ENCODE results near the gene CEACAM19.
"Not testable (repeated sequence)": the region's sequence is repeated elsewhere in the genome, so short reads cannot be mapped to it uniquely, and the experiment has no call there.

Gene CEACAM19

DNA sequence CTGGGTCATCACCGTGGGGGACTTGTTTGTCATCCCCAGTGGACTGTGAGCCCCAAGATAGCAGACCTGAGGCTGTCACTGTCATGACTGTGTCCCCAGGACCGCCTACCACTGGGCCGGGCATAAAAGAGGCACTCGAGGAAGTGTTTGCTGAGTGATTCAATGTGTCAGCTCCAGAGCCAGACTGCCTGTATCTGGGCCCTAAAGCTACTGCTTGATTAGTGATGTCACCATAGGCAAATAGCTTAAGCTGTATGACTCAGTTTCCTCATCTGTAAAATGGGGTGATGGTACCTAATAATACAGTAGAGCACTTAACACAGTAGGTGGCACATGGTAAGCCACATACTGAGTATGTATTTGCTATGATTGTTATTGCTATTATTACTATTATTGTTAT lies 11.2 kb upstream of the CEACAM19 start:
- H3K4me1 Mint-ChIP-seq: peaks cover 13% of the 10 kb centered on the region
- H3K36me3 Mint-ChIP-seq: no peaks in the 10 kb centered on the region
- no peak overlapping the region for H3K4me3 Mint-ChIP-seq
- H3K9me3 Mint-ChIP-seq: no peaks in the 10 kb centered on the region
- H3K27ac Mint-ChIP-seq: no peak overlapping the region
- DNase-seq (ENCODE audit: low spot score in 2 of 2) (no peak), ATAC-seq (no peak)

DNA sequence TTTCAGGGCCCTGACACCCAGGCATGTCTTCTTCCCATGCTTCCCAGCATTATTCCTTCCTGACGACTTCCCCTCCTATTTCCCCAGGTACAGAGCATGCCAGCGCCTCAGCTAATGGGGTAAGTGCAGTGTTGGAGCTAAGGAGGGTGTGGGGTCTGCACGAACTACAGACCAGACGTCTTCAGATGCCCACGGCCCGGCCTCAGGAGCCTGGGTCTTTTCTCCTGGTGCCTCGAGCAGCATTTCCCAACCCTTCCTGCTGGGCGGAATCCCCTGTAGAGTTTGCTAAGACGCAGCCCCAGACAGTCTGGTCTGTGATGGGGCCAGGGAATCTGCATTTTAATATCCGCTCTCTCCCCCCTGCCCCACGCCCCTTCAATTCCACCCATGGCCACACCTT lies 10.1 kb upstream of the CEACAM19 start:
- DNase-seq (ENCODE audit: low spot score in 2 of 2): no peak
- Mint-ChIP-seq H3K4me3 (no peak overlapping the region), H3K4me1 (peaks cover 13% of the 10 kb centered on the region), H3K27ac (no peak overlapping the region), H3K36me3 (no peaks in the 10 kb centered on the region), H3K9me3 (no peaks in the 10 kb centered on the region)
- no peak for ATAC-seq

DNA sequence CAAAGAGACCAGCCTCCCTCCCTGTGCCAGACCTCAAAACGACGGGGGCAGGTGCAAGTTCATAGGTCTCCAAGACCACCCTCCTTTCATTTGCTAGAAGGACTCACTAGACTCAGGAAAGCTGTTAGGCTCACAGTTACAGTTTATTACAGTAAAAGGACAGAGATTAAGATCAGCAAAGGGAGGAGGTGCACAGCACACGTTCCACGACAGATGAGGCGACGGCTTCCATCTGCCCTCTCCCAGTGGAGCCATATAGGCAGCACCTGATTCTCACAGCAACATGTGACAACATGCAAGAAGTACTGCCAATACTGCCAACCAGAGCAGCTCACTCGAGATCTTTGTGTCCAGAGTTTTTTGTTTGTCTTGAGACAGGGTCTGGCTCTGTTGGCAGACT lies 9.4 kb upstream of the CEACAM19 start:
- Mint-ChIP-seq H3K27ac (no peak overlapping the region), H3K36me3 (no peaks in the 10 kb centered on the region), H3K9me3 (no peaks in the 10 kb centered on the region), H3K4me3 (no peak overlapping the region), H3K4me1 (peaks cover 11% of the 10 kb centered on the region)
- ATAC-seq (no peak), DNase-seq (ENCODE audit: low spot score in 2 of 2) (no peak)

DNA sequence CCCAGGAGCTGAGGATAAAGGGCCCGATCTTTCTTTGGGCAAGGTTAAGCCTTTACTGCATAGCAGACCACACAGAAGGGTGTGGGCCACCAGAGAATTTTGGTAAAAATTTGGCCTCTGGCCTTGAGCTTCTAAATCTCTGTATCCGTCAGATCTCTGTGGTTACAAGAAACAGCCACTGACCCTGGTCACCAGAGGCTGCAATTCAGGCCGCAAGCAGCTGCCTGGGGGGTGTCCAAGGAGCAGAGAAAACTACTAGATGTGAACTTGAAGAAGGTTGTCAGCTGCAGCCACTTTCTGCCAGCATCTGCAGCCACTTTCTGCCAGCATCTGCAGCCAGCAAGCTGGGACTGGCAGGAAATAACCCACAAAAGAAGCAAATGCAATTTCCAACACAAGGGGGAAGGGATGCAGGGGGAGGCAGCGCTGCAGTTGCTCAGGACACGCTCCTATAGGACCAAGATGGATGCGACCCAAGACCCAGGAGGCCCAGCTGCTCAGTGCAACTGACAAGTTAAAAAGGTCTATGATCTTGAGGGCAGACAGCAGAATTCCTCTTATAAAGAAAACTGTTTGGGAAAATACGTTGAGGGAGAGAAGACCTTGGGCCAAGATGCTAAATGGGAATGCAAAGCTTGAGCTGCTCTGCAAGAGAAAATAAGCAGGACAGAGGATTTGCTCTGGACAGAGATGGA lies 8.4 kb upstream of the CEACAM19 start:
- peaks cover 1% of the 10 kb centered on the region for H3K4me1 Mint-ChIP-seq
- H3K9me3 Mint-ChIP-seq: no peaks in the 10 kb centered on the region
- H3K4me3 Mint-ChIP-seq: no peak overlapping the region
- no peaks in the 10 kb centered on the region for H3K36me3 Mint-ChIP-seq
- DNase-seq (ENCODE audit: low spot score in 2 of 2): no peak
- ATAC-seq: no peak
- no peak overlapping the region for H3K27ac Mint-ChIP-seq

DNA sequence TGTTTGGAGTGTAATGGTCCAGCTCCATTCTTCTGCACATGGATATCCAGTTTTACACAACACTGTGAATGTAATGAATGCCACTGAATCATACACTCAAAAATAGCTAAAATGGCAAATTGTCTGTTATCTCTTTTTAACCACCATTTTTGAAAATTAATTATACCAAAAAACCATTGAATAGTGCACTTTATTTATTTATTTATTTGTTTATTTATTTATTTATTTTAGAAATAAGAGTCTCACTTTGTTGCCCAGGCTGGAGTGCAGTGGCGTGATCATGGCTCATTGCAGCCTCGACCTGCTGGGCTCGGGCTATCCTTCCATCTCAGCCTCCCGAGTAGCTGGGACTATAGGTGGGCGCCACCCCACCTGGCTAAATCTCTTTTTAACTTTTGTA lies 7.3 kb upstream of the CEACAM19 start:
- no peak for ATAC-seq
- H3K4me3 Mint-ChIP-seq: no peak overlapping the region
- H3K4me1 Mint-ChIP-seq: no peaks in the 10 kb centered on the region
- no peaks in the 10 kb centered on the region for H3K36me3 Mint-ChIP-seq
- H3K27ac Mint-ChIP-seq: no peak overlapping the region
- no peaks in the 10 kb centered on the region for H3K9me3 Mint-ChIP-seq
- no peak for DNase-seq (ENCODE audit: low spot score in 2 of 2)

DNA sequence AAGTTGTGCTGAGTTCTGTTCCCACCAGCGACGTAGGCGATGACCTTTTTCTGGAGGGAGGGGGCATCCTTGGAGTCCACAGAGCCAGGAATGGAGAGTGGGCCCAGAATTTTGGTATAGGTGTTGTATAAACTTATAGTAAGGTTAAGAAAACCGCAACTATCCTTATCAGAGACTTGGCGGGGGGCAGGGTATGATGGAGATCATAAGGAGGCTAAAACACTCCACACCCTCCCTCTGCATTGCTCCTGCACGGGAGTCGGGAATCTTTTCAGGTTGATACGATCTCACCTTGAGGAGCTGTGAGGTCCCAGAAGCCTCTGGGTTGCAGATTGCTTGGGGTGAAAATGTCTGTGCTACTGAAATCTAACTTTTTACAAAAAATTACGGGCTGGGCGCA lies 6.3 kb upstream of the CEACAM19 start:
- H3K9me3 Mint-ChIP-seq: no peaks in the 10 kb centered on the region
- H3K4me1 Mint-ChIP-seq: no peaks in the 10 kb centered on the region
- no peak for ATAC-seq
- DNase-seq (ENCODE audit: low spot score in 2 of 2): no peak
- no peak overlapping the region for H3K27ac Mint-ChIP-seq
- H3K4me3 Mint-ChIP-seq: no peak overlapping the region
- no peaks in the 10 kb centered on the region for H3K36me3 Mint-ChIP-seq

DNA sequence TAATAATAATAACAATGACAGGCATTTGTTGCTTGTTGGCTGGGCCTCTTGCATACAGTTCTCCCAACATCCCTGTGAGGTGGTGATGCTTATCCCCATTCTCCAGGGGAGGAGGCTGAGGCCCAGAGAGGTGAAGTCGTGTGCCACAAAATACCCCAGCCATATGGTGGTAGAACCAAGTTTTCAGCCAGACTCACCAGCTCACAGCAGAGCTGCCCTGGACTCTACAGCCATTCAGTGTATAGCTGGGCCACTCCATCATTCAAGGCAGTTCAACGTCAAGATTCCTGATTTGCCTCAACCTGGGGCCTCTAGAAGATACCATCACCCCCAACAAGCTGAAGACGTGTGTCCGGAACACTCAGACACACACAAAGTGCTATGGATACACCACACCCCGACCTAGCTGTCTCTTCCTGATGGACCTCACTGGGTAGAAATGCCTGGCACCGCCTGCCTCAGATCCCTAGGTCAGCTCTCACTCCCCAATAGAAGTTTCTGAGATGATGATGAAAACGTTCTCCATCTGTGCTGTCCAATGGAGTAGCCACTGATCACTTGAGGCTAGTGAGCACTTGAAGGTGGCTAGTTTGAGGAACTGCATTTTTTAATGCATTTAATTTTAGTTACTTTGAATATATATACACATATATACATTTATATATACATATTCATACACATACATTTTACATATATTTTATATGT lies 4.3 kb upstream of the CEACAM19 start:
- H3K9me3 Mint-ChIP-seq: no peaks in the 10 kb centered on the region
- peak; percentile 17 for ATAC-seq
- H3K4me3 Mint-ChIP-seq: no peak overlapping the region
- no peak overlapping the region for H3K27ac Mint-ChIP-seq
- no peak for DNase-seq (ENCODE audit: low spot score in 2 of 2)
- no peaks in the 10 kb centered on the region for H3K36me3 Mint-ChIP-seq
- H3K4me1 Mint-ChIP-seq: no peaks in the 10 kb centered on the region

DNA sequence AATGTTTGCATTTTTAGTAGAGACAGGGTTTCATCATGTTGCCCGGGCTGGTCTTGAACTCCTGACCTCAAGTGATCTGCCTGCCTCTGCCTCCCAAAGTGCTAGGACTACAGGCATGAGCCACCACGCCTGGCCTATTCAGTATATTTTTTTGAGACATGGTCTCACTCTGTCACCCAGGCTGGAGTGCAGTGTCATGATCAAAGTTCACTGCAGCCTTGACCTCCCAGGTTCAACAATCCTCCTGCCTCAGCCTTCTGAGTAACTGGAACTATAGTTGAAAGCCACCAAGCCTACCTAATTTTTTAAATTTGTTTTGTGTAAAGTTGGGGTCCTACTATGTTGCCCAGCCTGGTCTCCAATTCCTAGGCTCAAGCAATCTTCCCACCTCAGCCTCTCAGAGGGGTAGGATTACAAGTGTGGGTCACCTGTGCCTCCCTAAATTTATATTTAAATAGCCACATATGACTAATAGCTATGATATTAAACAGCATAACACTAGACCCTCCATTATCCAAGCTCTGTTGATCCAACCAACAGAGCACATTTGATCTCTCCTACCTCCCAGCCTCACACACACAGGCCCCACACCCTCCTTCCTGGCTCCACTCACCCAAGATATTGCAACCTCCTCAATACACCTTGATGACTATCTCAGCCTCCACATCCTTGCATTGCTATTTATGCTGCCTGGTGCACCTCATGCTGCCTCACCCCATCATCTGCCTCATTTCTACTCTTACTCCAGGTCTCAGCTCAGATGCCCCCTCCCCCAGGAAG lies 2.1 kb upstream of the CEACAM19 start:
- DNase-seq (ENCODE audit: low spot score in 2 of 2) (no peak), ATAC-seq (peak; percentile 52)
- Mint-ChIP-seq H3K4me3 (no peak overlapping the region), H3K4me1 (no peaks in the 10 kb centered on the region), H3K27ac (no peak overlapping the region), H3K36me3 (no peaks in the 10 kb centered on the region), H3K9me3 (no peaks in the 10 kb centered on the region)

DNA sequence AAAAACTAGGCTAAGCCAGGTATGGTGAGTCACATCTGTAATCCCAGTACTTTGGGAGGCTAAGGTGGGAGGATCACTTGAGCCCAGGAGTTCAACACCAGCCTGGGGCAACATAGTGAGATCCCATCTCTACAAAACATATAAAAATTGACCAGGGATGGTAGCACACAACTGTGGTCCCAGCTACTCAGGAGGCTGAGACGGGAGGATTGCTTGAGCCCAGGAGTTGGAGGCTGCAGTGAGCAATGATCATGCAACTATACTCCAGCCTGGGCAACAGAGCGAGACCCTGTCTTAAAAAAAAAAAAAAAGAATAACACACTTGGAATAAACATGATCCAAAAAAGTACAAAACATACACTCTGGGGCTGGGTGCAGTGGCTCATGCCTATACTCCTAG lies 1.3 kb upstream of the CEACAM19 start:
- H3K9me3 Mint-ChIP-seq; H3K27ac Mint-ChIP-seq; H3K4me1 Mint-ChIP-seq; H3K36me3 Mint-ChIP-seq; ATAC-seq; H3K4me3 Mint-ChIP-seq; DNase-seq (ENCODE audit: low spot score in 2 of 2): not testable (repeated sequence)

DNA sequence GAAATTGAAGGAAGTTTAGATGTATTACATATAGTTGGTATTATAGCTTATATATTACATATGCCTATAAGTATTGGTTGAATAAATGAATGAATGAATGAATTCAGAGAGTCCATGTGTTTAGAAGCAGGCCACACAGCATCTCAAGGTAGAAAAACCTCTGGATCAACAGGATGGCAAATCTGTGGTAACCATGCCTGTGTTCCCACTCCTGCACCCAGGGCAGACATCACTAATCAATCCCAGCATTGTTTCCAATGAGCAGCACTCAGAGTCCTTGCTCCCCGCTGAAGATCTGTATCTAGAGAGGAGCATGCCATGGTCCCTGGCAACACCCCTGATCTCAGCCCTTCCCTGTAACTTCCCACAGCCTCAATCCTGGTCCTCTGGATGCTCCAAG lies 944 bp downstream of the CEACAM19 start:
- no peak overlapping the region for H3K27ac Mint-ChIP-seq
- DNase-seq (ENCODE audit: low spot score in 2 of 2): no peak
- no peaks in the 10 kb centered on the region for H3K4me1 Mint-ChIP-seq
- ATAC-seq: no peak
- H3K9me3 Mint-ChIP-seq: no peaks in the 10 kb centered on the region
- no peaks in the 10 kb centered on the region for H3K36me3 Mint-ChIP-seq
- H3K4me3 Mint-ChIP-seq: no peak overlapping the region

DNA sequence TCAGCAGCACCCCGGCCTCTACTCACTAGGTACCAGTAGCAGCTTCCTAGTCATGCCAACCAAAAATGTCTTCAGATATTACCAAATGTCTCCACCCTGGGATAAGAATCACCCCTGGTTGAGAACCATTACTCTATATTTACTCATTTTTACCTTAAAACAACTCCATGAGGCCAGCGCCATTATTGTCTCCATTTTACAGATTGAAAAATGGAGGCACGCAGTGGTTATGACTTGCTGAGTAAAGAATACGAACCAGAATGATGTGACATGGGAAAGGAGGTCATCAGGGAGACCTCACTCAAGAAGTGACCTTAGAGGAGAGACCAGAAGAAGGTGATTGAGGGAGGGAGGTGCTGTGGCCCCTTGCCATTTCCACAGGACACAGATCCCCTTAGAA lies 2.2 kb downstream of the CEACAM19 start:
- no peaks in the 10 kb centered on the region for H3K36me3 Mint-ChIP-seq
- ATAC-seq (no peak), DNase-seq (ENCODE audit: low spot score in 2 of 2) (no peak)
- no peak overlapping the region for H3K4me3 Mint-ChIP-seq
- no peaks in the 10 kb centered on the region for H3K9me3 Mint-ChIP-seq
- H3K4me1 Mint-ChIP-seq: no peaks in the 10 kb centered on the region
- no peak overlapping the region for H3K27ac Mint-ChIP-seq

DNA sequence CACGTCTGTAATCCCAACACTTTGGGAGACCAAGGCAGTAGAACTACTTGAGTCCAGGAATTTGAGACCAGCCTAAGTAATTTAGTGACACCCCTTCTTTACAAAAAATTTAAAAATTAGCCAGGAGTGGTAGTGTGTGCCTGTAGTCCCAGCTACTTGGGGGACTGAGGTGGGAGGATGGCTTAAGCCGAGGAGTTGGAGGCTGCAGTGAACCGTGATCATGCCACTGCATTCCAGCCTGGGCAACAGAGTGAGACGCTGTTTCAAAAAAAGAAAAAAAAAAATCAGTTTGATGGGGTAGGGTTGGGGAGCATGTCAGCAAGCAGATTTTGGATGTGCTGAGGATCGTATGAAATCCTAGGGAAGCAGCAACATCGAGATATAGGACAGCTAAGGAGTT lies 4.2 kb downstream of the CEACAM19 start:
- no peaks in the 10 kb centered on the region for H3K9me3 Mint-ChIP-seq
- ATAC-seq: no peak
- H3K4me3 Mint-ChIP-seq: no peak overlapping the region
- H3K36me3 Mint-ChIP-seq: no peaks in the 10 kb centered on the region
- no peak overlapping the region for H3K27ac Mint-ChIP-seq
- DNase-seq (ENCODE audit: low spot score in 2 of 2): no peak
- no peaks in the 10 kb centered on the region for H3K4me1 Mint-ChIP-seq

DNA sequence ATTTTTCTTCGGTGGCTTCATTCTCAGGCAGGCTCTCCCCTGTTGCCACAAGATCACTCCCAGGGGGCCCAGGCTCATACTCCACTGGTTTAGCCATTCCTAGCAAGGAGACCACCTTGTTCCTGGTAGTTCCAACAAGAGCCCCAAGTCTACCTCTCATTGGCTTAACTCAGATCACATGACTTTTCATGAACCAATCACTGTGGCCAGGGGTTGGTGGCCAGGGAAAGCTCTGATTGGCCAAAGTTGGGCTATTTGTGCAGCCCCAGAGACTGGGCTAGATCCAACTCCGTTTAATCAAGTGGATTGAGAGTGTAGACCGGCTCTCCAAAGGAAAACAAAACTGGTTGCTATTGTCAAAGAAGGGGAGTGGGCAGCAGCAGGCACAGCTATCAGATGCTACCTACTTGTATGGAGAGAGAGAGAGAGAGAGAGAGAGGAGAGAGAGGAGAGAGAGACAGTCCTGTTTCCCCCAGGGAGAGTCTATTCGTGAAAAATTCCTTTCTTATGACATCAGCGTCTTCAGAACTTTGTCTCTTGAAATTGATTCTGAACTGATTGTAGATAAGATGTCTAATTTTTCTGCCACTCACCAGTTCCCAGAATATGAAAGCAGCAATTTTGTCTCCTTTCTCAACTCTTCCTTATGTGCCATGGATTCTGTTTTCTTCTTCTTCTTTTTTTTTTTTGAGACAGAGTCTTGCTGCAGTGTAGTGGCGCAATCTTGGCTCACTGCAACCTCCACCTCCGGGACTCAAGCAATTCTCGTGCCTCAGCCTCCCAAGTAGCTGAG lies 5.9 kb downstream of the CEACAM19 start:
- DNase-seq (ENCODE audit: low spot score in 2 of 2) (no peak), ATAC-seq (no peak)
- Mint-ChIP-seq H3K36me3 (no peaks in the 10 kb centered on the region), H3K27ac (no peak overlapping the region), H3K4me3 (no peak overlapping the region), H3K9me3 (no peaks in the 10 kb centered on the region), H3K4me1 (no peaks in the 10 kb centered on the region)

DNA sequence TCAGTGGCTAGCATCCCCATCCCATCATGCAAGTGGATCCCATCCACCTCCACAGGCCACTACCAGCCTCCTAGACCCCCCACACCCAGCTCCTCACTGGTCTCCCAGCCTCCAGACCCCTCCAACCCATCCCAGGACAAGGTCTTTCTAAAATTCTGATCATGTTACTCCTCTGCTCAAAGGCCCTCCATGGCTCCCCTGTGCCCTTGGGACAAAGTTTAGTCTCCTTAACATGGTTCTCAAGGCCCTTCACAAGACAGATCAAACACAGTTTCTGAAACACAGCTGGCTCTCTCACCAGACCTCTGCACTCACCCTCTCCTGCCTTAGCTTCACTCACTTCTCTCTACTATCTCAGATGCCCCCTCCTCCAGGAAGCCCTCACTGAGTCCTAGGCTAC lies 9.3 kb downstream of the CEACAM19 start:
- Mint-ChIP-seq H3K4me1 (peaks cover 6% of the 10 kb centered on the region), H3K4me3 (no peak overlapping the region), H3K36me3 (no peaks in the 10 kb centered on the region), H3K9me3 (no peaks in the 10 kb centered on the region), H3K27ac (peak overlapping the region; percentile 66)
- DNase-seq (ENCODE audit: low spot score in 2 of 2) (no peak), ATAC-seq (no peak)

DNA sequence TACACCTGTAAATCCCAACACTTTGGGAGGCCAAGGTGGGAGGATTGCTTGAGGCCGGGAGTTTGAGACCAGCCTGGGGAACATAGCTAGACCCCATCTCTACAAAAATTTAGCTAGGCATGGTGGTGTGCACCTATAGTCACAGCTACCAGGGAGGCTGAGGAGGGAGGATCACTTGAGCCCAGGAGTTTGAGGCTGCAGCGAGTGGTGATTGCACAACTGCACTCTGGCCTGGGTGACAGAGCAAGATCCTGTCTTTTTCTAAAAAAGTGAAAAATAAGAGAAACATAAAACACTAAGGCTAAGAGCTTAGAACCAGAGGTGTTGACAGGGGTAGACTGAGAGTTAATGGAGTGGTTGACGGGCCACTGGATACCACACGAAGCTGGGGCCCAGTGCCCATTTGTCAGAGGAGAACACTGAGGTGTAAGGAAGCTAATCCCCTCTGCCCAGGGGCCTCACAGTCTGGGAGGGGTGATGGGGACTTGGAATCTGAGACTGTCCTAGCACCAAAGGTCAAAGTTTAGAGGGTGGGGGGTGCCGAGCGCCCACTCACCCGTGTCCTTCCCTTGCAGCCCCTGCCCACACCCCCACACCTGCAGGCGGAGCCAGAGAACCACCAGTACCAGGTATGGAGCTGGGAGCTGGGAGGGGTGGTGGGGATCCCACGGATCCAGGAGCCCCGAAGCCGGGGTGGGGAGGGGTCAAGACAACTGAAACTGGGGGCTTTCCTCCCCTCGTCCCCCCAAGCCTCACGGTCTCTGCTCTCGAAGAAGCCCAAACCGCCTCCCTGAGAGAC lies 10.9 kb downstream of the CEACAM19 start:
- peaks cover 6% of the 10 kb centered on the region for H3K4me1 Mint-ChIP-seq
- H3K27ac Mint-ChIP-seq: no peak overlapping the region
- DNase-seq (ENCODE audit: low spot score in 2 of 2) (no peak), ATAC-seq (no peak)
- H3K36me3 Mint-ChIP-seq: no peaks in the 10 kb centered on the region
- H3K4me3 Mint-ChIP-seq: no peak overlapping the region
- no peaks in the 10 kb centered on the region for H3K9me3 Mint-ChIP-seq
